NCI-H128 (cell line): ENCODE results near the gene RSPH9.

Experiments used
- DNase-seq: peaks from one replicate; lab custom pipeline; 2025; ENCODE audit not compliant: unreplicated experiment; lab: John Stamatoyannopoulos, UW

RSPH9 gene

GRCh38 chr6:43707767-43708166, 62.9 kb downstream of the RSPH9 start:
- DNase-seq, result no peak

GRCh38 chr6:43708860-43709653, 64.2 kb downstream of the RSPH9 start:
- DNase-seq, result no peak

DNA sequence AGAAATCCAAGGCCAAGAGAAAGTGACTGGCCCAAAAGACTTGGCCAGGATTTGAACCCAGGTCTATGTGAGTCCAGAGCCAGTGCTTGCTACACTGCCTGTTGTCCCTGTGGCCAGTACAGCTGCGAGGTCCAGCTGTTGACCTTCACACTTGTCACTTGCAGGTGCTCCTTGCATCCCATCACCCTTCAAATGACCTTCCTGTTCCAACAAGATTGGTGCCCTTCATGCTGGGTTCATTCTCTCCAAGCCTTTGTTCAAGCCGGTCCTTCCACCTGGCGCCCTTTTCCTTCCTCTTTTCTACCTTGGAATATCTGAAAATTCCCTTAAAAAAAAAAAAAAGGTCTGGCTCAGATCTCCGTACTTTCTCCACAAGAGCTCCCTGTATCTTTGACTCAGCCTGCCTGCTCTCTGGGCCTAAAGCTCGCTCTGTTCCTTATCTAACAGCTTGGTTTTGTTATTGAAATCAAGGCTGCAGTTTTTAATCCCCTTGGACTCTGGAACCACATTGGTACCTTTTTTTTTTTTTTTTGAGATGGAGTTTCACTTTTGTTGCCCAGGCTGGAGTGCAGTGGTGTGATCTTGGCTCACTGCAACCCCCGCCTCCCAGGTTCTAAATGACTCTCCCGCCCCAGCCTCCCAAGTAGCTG, 64.9 kb downstream of the RSPH9 start:
- no peak for DNase-seq

- no peak for DNase-seq
Measured at GRCh38 chr6:43710576-43710975, 65.7 kb downstream of the RSPH9 start.

GRCh38 chr6:43712579-43712978, 67.7 kb downstream of the RSPH9 start:
- no peak for DNase-seq

DNA sequence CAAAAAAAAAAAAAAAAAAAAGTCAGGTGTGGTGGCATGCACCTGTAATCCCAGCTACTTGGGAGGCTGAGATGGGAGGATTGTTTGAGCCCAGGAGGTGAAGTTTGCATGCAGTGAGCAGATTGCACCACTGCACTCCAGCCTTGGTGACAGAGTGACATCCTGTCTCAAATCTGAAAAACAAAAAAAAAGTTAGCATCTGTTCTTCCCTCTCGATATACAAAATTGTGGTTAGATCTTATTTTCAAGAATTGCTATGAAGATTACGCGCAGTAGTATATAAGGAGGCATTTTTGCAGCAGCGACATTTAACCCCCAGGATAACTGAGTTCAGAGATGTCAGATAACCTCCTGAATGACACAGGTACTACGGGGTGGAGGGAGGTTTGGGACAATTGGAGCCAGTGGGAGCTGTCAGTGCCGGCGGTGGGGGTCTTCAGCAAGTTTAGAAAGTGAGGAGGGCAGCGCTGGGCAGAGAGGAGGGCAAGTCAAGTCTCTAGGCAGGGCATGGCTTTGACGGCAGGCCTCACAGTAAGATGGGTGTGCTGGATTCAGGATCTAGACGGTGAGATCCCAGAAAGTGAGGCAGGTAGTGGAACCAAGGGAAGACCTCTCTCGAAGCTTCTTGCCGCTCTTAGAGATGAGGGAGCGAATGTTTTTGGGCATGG, 68.9 kb downstream of the RSPH9 start:
- DNase-seq, result no peak

GRCh38 chr6:43714311-43715055, 69.6 kb downstream of the RSPH9 start:
- DNase-seq, result no peak

DNA sequence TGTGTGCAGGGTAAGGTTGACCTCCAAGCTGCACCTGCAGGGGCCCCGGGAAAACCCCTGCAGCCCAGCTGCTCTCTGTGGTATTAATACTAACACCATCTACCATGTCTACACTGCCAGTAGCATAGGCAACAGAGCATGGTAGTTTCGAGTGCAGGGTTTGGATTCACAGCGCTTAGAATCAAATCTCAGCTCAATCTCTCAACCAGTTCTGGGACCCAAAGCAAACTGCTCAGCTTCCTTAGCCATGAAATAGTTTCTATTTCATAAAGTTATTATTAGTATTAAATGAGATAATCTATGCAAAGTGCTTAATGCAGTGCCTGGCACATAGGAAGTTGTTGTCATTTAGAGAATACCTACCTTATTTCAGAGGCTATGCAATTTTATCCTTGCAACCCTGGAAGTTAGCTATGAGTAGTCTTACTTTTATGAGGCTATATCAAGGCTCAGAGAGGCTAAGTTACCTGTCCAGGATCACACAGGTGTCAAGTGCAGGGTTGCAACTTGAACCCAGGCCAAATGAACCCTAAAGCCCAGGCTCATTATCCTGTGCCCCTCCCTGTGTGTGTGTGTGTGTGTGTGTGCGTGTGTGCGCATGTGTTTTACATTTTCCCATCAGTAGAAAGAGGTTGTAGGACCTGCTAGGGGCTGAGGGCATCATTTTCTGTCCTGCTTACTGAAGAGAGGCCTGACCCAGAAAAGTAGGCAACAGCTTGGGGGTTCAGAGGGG, 70.4 kb downstream of the RSPH9 start:
- DNase-seq, result no peak

GRCh38 chr6:43716099-43716498, 71.3 kb downstream of the RSPH9 start:
- no peak for DNase-seq

- DNase-seq, result no peak
Measured at GRCh38 chr6:43717389-43717788, 72.6 kb downstream of the RSPH9 start.

GRCh38 chr6:43717822-43718221, 73.0 kb downstream of the RSPH9 start:
- no peak for DNase-seq

- no peak for DNase-seq
Measured at GRCh38 chr6:43718387-43719105, 73.7 kb downstream of the RSPH9 start.

DNA sequence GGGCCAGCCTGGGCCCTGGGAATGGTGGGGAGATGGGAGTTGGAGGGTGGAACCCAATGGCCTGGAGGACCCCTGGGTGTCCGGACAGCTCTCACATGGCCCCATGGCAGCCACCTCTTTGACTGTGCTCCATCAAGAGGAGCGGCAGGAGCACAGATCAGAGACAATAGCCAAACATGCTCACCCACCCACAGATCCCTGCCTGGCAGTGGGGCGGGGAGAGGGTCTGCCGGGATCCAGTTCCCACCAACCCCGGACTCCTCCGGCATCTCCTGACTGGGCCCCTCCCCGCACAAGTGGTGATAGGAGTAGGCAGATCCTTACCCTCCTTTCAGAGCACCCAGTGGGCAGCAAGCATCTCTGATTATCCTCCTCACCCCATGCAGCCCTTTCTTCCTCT, 74.7 kb downstream of the RSPH9 start:
- DNase-seq, result no peak

GRCh38 chr6:43720999-43721398, 76.2 kb downstream of the RSPH9 start:
- no peak for DNase-seq
